DOHH2 (cell line): ENCODE results near the gene UBE4A.

Experiments used
- CTCF ChIP-seq: fragments of 200-600 bp; sonication (generic); IDR thresholded peaks from one replicate; pipeline ENCODE4 v1.5.1; 2014; ENCODE audit warnings: antibody characterized with exemption, mild to moderate bottlenecking, low read depth, low read length; ENCODE audit not compliant: poor library complexity, severe bottlenecking
- EZH2phosphoT487 ChIP-seq: fragments of 200-600 bp; sonication (generic); IDR thresholded peaks from 2 replicates; pipeline ENCODE4 v1.6.1; 2017; ENCODE audit warnings: borderline replicate concordance, mild to moderate bottlenecking, antibody characterized with exemption, low read length, moderate library complexity, mixed read lengths

GRCh38 chr11:118435290-118435892 is 76.0 kb downstream of the UBE4A start:
- TF ChIP-seq CTCF (no peak), EZH2phosphoT487 (no peak)
